Left lung (tissue), 10 donors: ENCODE data around the gene HHIP. TPM values are rescaled to one million over a fixed set of nuclear protein-coding genes. Genes with fewer than 3 reads are reported as not detected.
"Not testable (repeated sequence)": the region's sequence is repeated elsewhere in the genome, so short reads cannot be mapped to it uniquely, and the experiment has no call there.

Source experiments
- ATAC-seq: fragments of 200-7000 bp; cut with Tn5 transposase; one replicate; pipeline ENCODE4 v1.9.1; 2020; ENCODE audit warnings: moderate library complexity
- DNase-seq, 4 donors: peaks; one replicate each; pipeline ENCODE4 v3.0.0-alpha.2; 2013 to 2020
- H3K27ac ChIP-seq, 2 donors: fragments of 200-600 bp; sonication (generic) in 1 of 2; one replicate each; pipeline versions ENCODE4 v1.5.0 to v1.8.0; 2020 to 2021
- H3K27me3 ChIP-seq, 2 donors: fragments of 200-600 bp; sonication (generic) in 1 of 2; one replicate each; pipeline versions ENCODE4 v1.5.0 to v1.8.0; 2020 to 2021
- H3K36me3 ChIP-seq, 2 donors: fragments of 200-600 bp; sonication (generic) in 1 of 2; one replicate each; pipeline versions ENCODE4 v1.5.0 to v1.8.0; 2020 to 2021
- H3K4me1 ChIP-seq, 2 donors: fragments of 200-600 bp; one replicate each; pipeline ENCODE4 v1.8.0; 2021
- H3K4me3 ChIP-seq, 2 donors: fragments of 200-600 bp; sonication (generic) in 1 of 2; one replicate each; pipeline versions ENCODE4 v1.5.0 to v1.8.0; 2020 to 2021; ENCODE audit warnings: mild to moderate bottlenecking in 1 of 2
- H3K9me3 ChIP-seq, 2 donors: fragments of 200-600 bp; sonication (generic) in 1 of 2; one replicate each; pipeline versions ENCODE4 v1.5.0 to v1.8.0; 2020 to 2021
- CTCF ChIP-seq, 2 donors: fragments of 200-600 bp; sonication (generic) in 1 of 2; IDR thresholded peaks; one replicate each; pipeline versions ENCODE4 v1.5.0 to v1.8.0; 2021; ENCODE audit warnings: antibody characterized with exemption in 2 of 2
- intact Hi-C, 2 donors: fragments of 100-400 bp; cut with DNase I; formaldehyde crosslinking; loops; one replicate each; pipeline versions ENCODE4 v1.11.2 to v1.14.2; 2022
- polyA plus RNA-seq, 6 donors: library from polyadenylated mRNA; unstranded; fragments of 120-200 nt; gene quantifications; one replicate each; pipeline ENCODE4 v1.2.1, GENCODE V29; 2013; ENCODE audit not compliant: insufficient read length in 6 of 6
- total RNA-seq, 2 donors: library from RNA; stranded (reverse); fragmentation: NEBNext Ultra II Directional; extraction: Animal tissue kit (Norgen Biotek cat#: 25700); gene quantifications; one replicate each; pipeline ENCODE4 v1.2.1, GENCODE V29; 2021
- donor health status: DM: no; HTN: yes; CAD: no.
- donor health status: DM: no; HTN: no; CAD: no.

Gene HHIP
- total and polyA plus RNA-seq, 8 donors, result 17.1 to 59.8 (median 44.0) TPM

- no peaks in the 10 kb centered on the region for H3K27me3 ChIP-seq
- no peaks in the 10 kb centered on the region for H3K36me3 ChIP-seq
- H3K4me3 ChIP-seq, result no peak overlapping the region
- intact Hi-C loops, result no loop called here
- no peak overlapping the region for H3K27ac ChIP-seq
- ATAC-seq (no peak), DNase-seq (no peak)
- no peak for TF ChIP-seq CTCF (IDR thresholded peaks at IDR 0.05)
- H3K4me1 ChIP-seq, result no peaks in the 10 kb centered on the region
- H3K9me3 ChIP-seq, result no peaks in the 10 kb centered on the region
Observed at GRCh38 chr4:144750348-144750747, 104.4 kb downstream of the HHIP start.

- intact Hi-C loops, result no loop called here
- ATAC-seq (peak; percentile 44), DNase-seq (no peak)
- no peaks in the 10 kb centered on the region for H3K36me3 ChIP-seq
- no peaks in the 10 kb centered on the region for H3K27me3 ChIP-seq
- no peak overlapping the region for H3K27ac ChIP-seq
- TF ChIP-seq CTCF (IDR thresholded peaks at IDR 0.05), result no peak
- H3K9me3 ChIP-seq, result no peaks in the 10 kb centered on the region
- no peaks in the 10 kb centered on the region for H3K4me1 ChIP-seq
- H3K4me3 ChIP-seq, result no peak overlapping the region
Observed at GRCh38 chr4:144754562-144755410, 108.8 kb downstream of the HHIP start.

GRCh38 chr4:144757969-144758368, 112.0 kb downstream of the HHIP start:
- TF ChIP-seq CTCF (IDR thresholded peaks at IDR 0.05), result no peak
- no peak for ATAC-seq
- DNase-seq, result no peak
- H3K9me3 ChIP-seq, result no peaks in the 10 kb centered on the region
- no peak overlapping the region for H3K27ac ChIP-seq
- intact Hi-C loops, result no loop called here
- no peaks in the 10 kb centered on the region for H3K27me3 ChIP-seq
- no peaks in the 10 kb centered on the region for H3K4me1 ChIP-seq
- H3K36me3 ChIP-seq, result no peaks in the 10 kb centered on the region
- no peak overlapping the region for H3K4me3 ChIP-seq

- H3K36me3 ChIP-seq, intact Hi-C loops, H3K27me3 ChIP-seq, ATAC-seq, H3K27ac ChIP-seq, H3K4me1 ChIP-seq, H3K4me3 ChIP-seq: not testable (repeated sequence)
- peaks cover 0 to 26% of the 10 kb centered on the region in 2 donors for H3K9me3 ChIP-seq
- peak in 1 of 4 donors; percentile 25 for DNase-seq
Observed at GRCh38 chr4:144768809-144769208, 122.9 kb downstream of the HHIP start.

GRCh38 chr4:144778364-144778763, 132.4 kb downstream of the HHIP start:
- Histone ChIP-seq H3K27me3 (no peaks in the 10 kb centered on the region), H3K4me3 (no peak overlapping the region), H3K9me3 (peaks cover 0 to 5% of the 10 kb centered on the region in 2 donors), H3K36me3 (no peaks in the 10 kb centered on the region), H3K27ac (no peak overlapping the region), H3K4me1 (no peaks in the 10 kb centered on the region)
- ATAC-seq, result no peak
- intact Hi-C loops, result no loop called here
- no peak for DNase-seq
- no peak for TF ChIP-seq CTCF (IDR thresholded peaks at IDR 0.05)
